Measurements from ENCODE around the gene ADI1.
"Not testable (repeated sequence)": the region's sequence is repeated elsewhere in the genome, so short reads cannot be mapped to it uniquely, and the experiment has no call there.

GRCh38 chr2:3448441-3448911, 70.9 kb downstream of the ADI1 start:
- TF ChIP-seq, protein P1, sequence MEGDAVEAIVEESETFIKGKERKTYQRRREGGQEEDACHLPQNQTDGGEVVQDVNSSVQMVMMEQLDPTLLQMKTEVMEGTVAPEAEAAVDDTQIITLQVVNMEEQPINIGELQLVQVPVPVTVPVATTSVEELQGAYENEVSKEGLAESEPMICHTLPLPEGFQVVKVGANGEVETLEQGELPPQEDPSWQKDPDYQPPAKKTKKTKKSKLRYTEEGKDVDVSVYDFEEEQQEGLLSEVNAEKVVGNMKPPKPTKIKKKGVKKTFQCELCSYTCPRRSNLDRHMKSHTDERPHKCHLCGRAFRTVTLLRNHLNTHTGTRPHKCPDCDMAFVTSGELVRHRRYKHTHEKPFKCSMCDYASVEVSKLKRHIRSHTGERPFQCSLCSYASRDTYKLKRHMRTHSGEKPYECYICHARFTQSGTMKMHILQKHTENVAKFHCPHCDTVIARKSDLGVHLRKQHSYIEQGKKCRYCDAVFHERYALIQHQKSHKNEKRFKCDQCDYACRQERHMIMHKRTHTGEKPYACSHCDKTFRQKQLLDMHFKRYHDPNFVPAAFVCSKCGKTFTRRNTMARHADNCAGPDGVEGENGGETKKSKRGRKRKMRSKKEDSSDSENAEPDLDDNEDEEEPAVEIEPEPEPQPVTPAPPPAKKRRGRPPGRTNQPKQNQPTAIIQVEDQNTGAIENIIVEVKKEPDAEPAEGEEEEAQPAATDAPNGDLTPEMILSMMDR (IDR thresholded peaks at IDR 0.05; ENCODE audit: insufficient read depth, low read depth, low read length), result not testable (repeated sequence)
- not testable (repeated sequence) for TF ChIP-seq EZH2 (IDR thresholded peaks at IDR 0.05; ENCODE audit: insufficient read depth, low read length)

All from astrocyte (in vitro differentiated cells and primary cell).